ENCODE measurements around the gene PHKA1. TPM values are rescaled to one million over a fixed set of nuclear protein-coding genes. Genes with fewer than 3 reads are reported as not detected.
"Not testable (repeated sequence)": the region's sequence is repeated elsewhere in the genome, so short reads cannot be mapped to it uniquely, and the experiment has no call there.

The PHKA1 gene
- total and polyA plus RNA-seq, 2 donors (not counting 1 experiment from before 2014, with no cell fraction given), result 0.07 to 0.20 TPM

- H3K27ac Mint-ChIP-seq, result no peak overlapping the region
- no peak overlapping the region for H3K4me3 Mint-ChIP-seq
Measured at GRCh38 chrX:72735561-72735960, 21.5 kb upstream of the PHKA1 start.

DNA sequence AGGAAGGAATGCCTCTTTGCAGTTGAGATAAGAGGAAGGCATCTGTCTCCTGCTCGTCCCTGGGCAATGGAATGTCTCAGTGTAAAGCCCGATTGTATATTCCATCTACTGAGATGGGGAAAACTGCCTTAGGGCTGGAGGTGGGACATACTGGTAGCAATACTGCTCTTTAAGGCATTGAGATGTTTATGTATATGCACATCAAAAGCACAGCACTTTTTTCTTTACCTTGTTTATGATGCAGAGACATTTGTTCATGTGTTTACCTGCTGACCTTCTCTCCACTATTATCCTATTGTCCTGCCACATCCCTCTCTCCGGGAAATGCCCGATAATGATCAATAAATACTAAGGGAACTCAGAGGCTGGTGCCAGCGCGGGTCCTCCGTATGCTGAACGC, 19.5 kb upstream of the PHKA1 start:
- H3K4me3 ChIP-seq (ENCODE audit: control extremely low read depth in 1 of 5, extremely low read depth in 1 of 5, insufficient read depth in 1 of 5, low read depth in 2 of 5, low read length in 4 of 5); POLR2A ChIA-PET; H3K4me1 Mint-ChIP-seq; ATAC-seq (ENCODE audit: low read depth); H3K4me2 ChIP-seq (replicated peaks; ENCODE audit: low read depth, low read length, poor library complexity, severe bottlenecking); H3K4me1 ChIP-seq (ENCODE audit: control insufficient read depth in 2 of 2, insufficient read depth in 2 of 2, low read length in 2 of 2); H2AFZ ChIP-seq (ENCODE audit: insufficient read depth, low read depth, low read length, poor library complexity, severe bottlenecking); H3K9ac ChIP-seq (ENCODE audit: low read length); H3K27ac ChIP-seq (ENCODE audit: low read length in 2 of 2); H4K20me1 ChIP-seq (ENCODE audit: control insufficient read depth, insufficient read depth, low read length, poor library complexity, severe bottlenecking); H3K9me3 Mint-ChIP-seq (ENCODE audit: insufficient read depth); CTCF ChIA-PET; H3K9me3 ChIP-seq (ENCODE audit: control extremely low read depth in 1 of 3, control insufficient read depth in 2 of 3, insufficient read depth in 1 of 3, low read length in 2 of 3); H3K79me2 ChIP-seq (ENCODE audit: control insufficient read depth, insufficient read depth, low read length); H3K36me3 ChIP-seq (replicated peaks in 1 of 2; ENCODE audit: control extremely low read depth in 1 of 2, control insufficient read depth in 1 of 2, extremely low read depth in 1 of 2, insufficient read depth in 2 of 2, low read length in 1 of 2); intact Hi-C loops (cut with micrococcal nuclease); H3K4me3 Mint-ChIP-seq; H3K27me3 ChIP-seq (replicated peaks in 1 of 4; ENCODE audit: control extremely low read depth in 1 of 4, control insufficient read depth in 3 of 4, insufficient read depth in 4 of 4, low read length in 3 of 4); H3K27ac Mint-ChIP-seq; DNase-seq: not testable (repeated sequence)
- H3K27me3 Mint-ChIP-seq, result peaks cover 12% of the 10 kb centered on the region
- WGBS (ENCODE audit: insufficient coverage), result no CpG with 5 or more reads among the region's 8 CpGs

More at GRCh38 chrX:72735561-72735960, 21.5 kb upstream of the PHKA1 start:
- Mint-ChIP-seq H3K4me1 (no peaks in the 10 kb centered on the region), H3K27me3 (peaks cover 12% of the 10 kb centered on the region), H3K9me3 (ENCODE audit: insufficient read depth) (no peaks in the 10 kb centered on the region)
- H3K79me2 ChIP-seq (ENCODE audit: control insufficient read depth, insufficient read depth, low read length), result no peaks in the 10 kb centered on the region
- H3K9me3 ChIP-seq (ENCODE audit: control extremely low read depth in 1 of 3, control insufficient read depth in 2 of 3, insufficient read depth in 1 of 3, low read length in 2 of 3), result no peaks in the 10 kb centered on the region
- no CpG with 5 or more reads among the region's 1 CpG for WGBS (ENCODE audit: insufficient coverage)
- ChIA-PET POLR2A (no interaction called here), CTCF (interaction anchor here (0.6 kb wide), 1 partner anchor 772 kb away, joined by 3 read pairs; no protein-coding TSS in a partner anchor)
- no peak overlapping the region for H3K9ac ChIP-seq (ENCODE audit: low read length)
- no peaks in the 10 kb centered on the region for H3K4me1 ChIP-seq (ENCODE audit: control insufficient read depth in 2 of 2, insufficient read depth in 2 of 2, low read length in 2 of 2)
- no peak for ATAC-seq (ENCODE audit: low read depth)
- H3K36me3 ChIP-seq (replicated peaks in 1 of 2; ENCODE audit: control extremely low read depth in 1 of 2, control insufficient read depth in 1 of 2, extremely low read depth in 1 of 2, insufficient read depth in 2 of 2, low read length in 1 of 2), result no peaks in the 10 kb centered on the region
- no peak overlapping the region for H2AFZ ChIP-seq (ENCODE audit: insufficient read depth, low read depth, low read length, poor library complexity, severe bottlenecking)
- H3K27ac ChIP-seq (ENCODE audit: low read length in 2 of 2), result no peak overlapping the region
- DNase-seq, result no peak
- no peak for TF ChIP-seq CTCF (IDR thresholded peaks at IDR 0.05)
- no peak for TF ChIP-seq EZH2 (IDR thresholded peaks at IDR 0.05; ENCODE audit: borderline replicate concordance, insufficient read depth, low read depth, low read length, poor library complexity, severe bottlenecking)
- H3K27me3 ChIP-seq (replicated peaks in 1 of 4; ENCODE audit: control extremely low read depth in 1 of 4, control insufficient read depth in 3 of 4, insufficient read depth in 4 of 4, low read length in 3 of 4), result peaks cover 0 to 3% (median 0%) of the 10 kb centered on the region in 4 experiments
- no peak overlapping the region for H3K4me2 ChIP-seq (replicated peaks; ENCODE audit: low read depth, low read length, poor library complexity, severe bottlenecking)
- no peaks in the 10 kb centered on the region for H4K20me1 ChIP-seq (ENCODE audit: control insufficient read depth, insufficient read depth, low read length, poor library complexity, severe bottlenecking)
- intact Hi-C loops (cut with micrococcal nuclease), result no loop called here
- no peak overlapping the region for H3K4me3 ChIP-seq (ENCODE audit: control extremely low read depth in 1 of 5, extremely low read depth in 1 of 5, insufficient read depth in 1 of 5, low read depth in 2 of 5, low read length in 4 of 5)
